ENCODE data around the gene WNT11. TPM values are rescaled to one million over a fixed set of nuclear protein-coding genes. Genes with fewer than 3 reads are reported as not detected.
A peak's percentile ranks its signal among the peaks of the same experiment; 100 is the strongest.

WNT11 gene
- total RNA-seq, 5 donors from 2014 or later (not counting 1 experiment from before 2014, with no cell fraction given), result 0.47 to 1.3 (median 0.89) TPM; not detected in 1

- Mint-ChIP-seq H3K4me3 (no peak overlapping the region), H3K9me3 (no peaks in the 10 kb centered on the region), H3K4me1 (no peaks in the 10 kb centered on the region), H3K36me3 (no peaks in the 10 kb centered on the region), H3K27me3 (no peaks in the 10 kb centered on the region), H3K27ac (no peak overlapping the region)
- Histone ChIP-seq H3K4me1 (ENCODE audit: control insufficient read depth in 1 of 2, extremely low read depth in 1 of 2, insufficient read depth in 2 of 2, low read length in 2 of 2) (no peaks in the 10 kb centered on the region), H3K4me3 (ENCODE audit: control insufficient read depth in 1 of 2, extremely low read depth in 1 of 2, low read length in 1 of 2) (no peak overlapping the region), H3K27me3 (replicated peaks in 1 of 2; ENCODE audit: control insufficient read depth in 2 of 2, extremely low read depth in 1 of 2, insufficient read depth in 2 of 2, low read length in 1 of 2) (peaks cover 0 to 23% of the 10 kb centered on the region in 2 experiments), H3K9me3 (no peaks in the 10 kb centered on the region), H3K27ac (ENCODE audit: low read length) (no peak overlapping the region), H3K36me3 (ENCODE audit: control insufficient read depth in 2 of 2, extremely low read depth in 1 of 2, insufficient read depth in 1 of 2, low read length in 1 of 2) (no peaks in the 10 kb centered on the region)
- ChIA-PET POLR2A (no interaction called here), CTCF (no interaction called here)
- WGBS (ENCODE audit: insufficient coverage), result 85% methylated on average over 13 of the region's 13 CpGs
- DNase-seq, result no peak
- ATAC-seq (replicated peaks in 1 of 4), result no peak
Observed at GRCh38 chr11:76167590-76167989, 38.7 kb downstream of the WNT11 start.

GRCh38 chr11:76166314-76166713 is 40.0 kb downstream of the WNT11 start:
- H3K36me3 ChIP-seq (ENCODE audit: control insufficient read depth in 2 of 2, extremely low read depth in 1 of 2, insufficient read depth in 1 of 2, low read length in 1 of 2), result no peaks in the 10 kb centered on the region
- CTCF ChIA-PET, result no interaction called here
- no peak overlapping the region for H3K27ac ChIP-seq (ENCODE audit: low read length)
- H3K27me3 Mint-ChIP-seq, result no peaks in the 10 kb centered on the region
- H3K9me3 Mint-ChIP-seq, result no peaks in the 10 kb centered on the region
- DNase-seq (no peak), ATAC-seq (replicated peaks in 1 of 4) (peak in 1 of 4 experiments; percentile 29)
- H3K27ac Mint-ChIP-seq, result no peak overlapping the region
- H3K9me3 ChIP-seq, result no peaks in the 10 kb centered on the region
- POLR2A ChIA-PET, result no interaction called here
- H3K27me3 ChIP-seq (replicated peaks in 1 of 2; ENCODE audit: control insufficient read depth in 2 of 2, extremely low read depth in 1 of 2, insufficient read depth in 2 of 2, low read length in 1 of 2), result peaks cover 0 to 28% of the 10 kb centered on the region in 2 experiments
- no peak overlapping the region for H3K4me3 Mint-ChIP-seq
- peaks cover 0 to 2% of the 10 kb centered on the region in 2 experiments for H3K4me1 ChIP-seq (ENCODE audit: control insufficient read depth in 1 of 2, extremely low read depth in 1 of 2, insufficient read depth in 2 of 2, low read length in 2 of 2)
- no peak overlapping the region for H3K4me3 ChIP-seq (ENCODE audit: control insufficient read depth in 1 of 2, extremely low read depth in 1 of 2, low read length in 1 of 2)
- WGBS (ENCODE audit: insufficient coverage), result 67% methylated on average over 1 of the region's 6 CpGs
- H3K4me1 Mint-ChIP-seq, result no peaks in the 10 kb centered on the region
- no peaks in the 10 kb centered on the region for H3K36me3 Mint-ChIP-seq

GRCh38 chr11:76164861-76165751 is 41.2 kb downstream of the WNT11 start:
- CTCF ChIA-PET, result no interaction called here
- H3K27ac ChIP-seq (ENCODE audit: low read length), result no peak overlapping the region
- H3K27me3 Mint-ChIP-seq, result no peaks in the 10 kb centered on the region
- POLR2A ChIA-PET, result no interaction called here
- no peaks in the 10 kb centered on the region for H3K36me3 ChIP-seq (ENCODE audit: control insufficient read depth in 2 of 2, extremely low read depth in 1 of 2, insufficient read depth in 1 of 2, low read length in 1 of 2)
- DNase-seq, result no peak
- no peak overlapping the region for H3K4me3 Mint-ChIP-seq
- H3K4me3 ChIP-seq (ENCODE audit: control insufficient read depth in 1 of 2, extremely low read depth in 1 of 2, low read length in 1 of 2), result no peak overlapping the region
- ATAC-seq (replicated peaks in 1 of 4), result no peak
- WGBS (ENCODE audit: insufficient coverage), result 89% methylated on average over 50 of the region's 50 CpGs
- H3K27ac Mint-ChIP-seq, result no peak overlapping the region
- no peaks in the 10 kb centered on the region for H3K9me3 ChIP-seq
- H3K36me3 Mint-ChIP-seq, result no peaks in the 10 kb centered on the region
- H3K4me1 ChIP-seq (ENCODE audit: control insufficient read depth in 1 of 2, extremely low read depth in 1 of 2, insufficient read depth in 2 of 2, low read length in 2 of 2), result peaks cover 0 to 2% of the 10 kb centered on the region in 2 experiments
- H3K4me1 Mint-ChIP-seq, result no peaks in the 10 kb centered on the region
- no peaks in the 10 kb centered on the region for H3K9me3 Mint-ChIP-seq
- H3K27me3 ChIP-seq (replicated peaks in 1 of 2; ENCODE audit: control insufficient read depth in 2 of 2, extremely low read depth in 1 of 2, insufficient read depth in 2 of 2, low read length in 1 of 2), result peaks cover 0 to 31% of the 10 kb centered on the region in 2 experiments

GRCh38 chr11:76164081-76164480 is 42.2 kb downstream of the WNT11 start:
- Histone ChIP-seq H3K27me3 (replicated peaks in 1 of 2; ENCODE audit: control insufficient read depth in 2 of 2, extremely low read depth in 1 of 2, insufficient read depth in 2 of 2, low read length in 1 of 2) (peaks cover 0 to 28% of the 10 kb centered on the region in 2 experiments), H3K4me1 (ENCODE audit: control insufficient read depth in 1 of 2, extremely low read depth in 1 of 2, insufficient read depth in 2 of 2, low read length in 2 of 2) (peaks cover 0 to 2% of the 10 kb centered on the region in 2 experiments), H3K27ac (ENCODE audit: low read length) (no peak overlapping the region), H3K4me3 (ENCODE audit: control insufficient read depth in 1 of 2, extremely low read depth in 1 of 2, low read length in 1 of 2) (no peak overlapping the region), H3K9me3 (no peaks in the 10 kb centered on the region), H3K36me3 (ENCODE audit: control insufficient read depth in 2 of 2, extremely low read depth in 1 of 2, insufficient read depth in 1 of 2, low read length in 1 of 2) (no peaks in the 10 kb centered on the region)
- Mint-ChIP-seq H3K27me3 (no peaks in the 10 kb centered on the region), H3K27ac (no peak overlapping the region), H3K9me3 (no peaks in the 10 kb centered on the region), H3K36me3 (no peaks in the 10 kb centered on the region), H3K4me3 (no peak overlapping the region), H3K4me1 (no peaks in the 10 kb centered on the region)
- CTCF ChIA-PET, result no interaction called here
- ATAC-seq (replicated peaks in 1 of 4) (no peak), DNase-seq (no peak)
- POLR2A ChIA-PET, result no interaction called here
- WGBS (ENCODE audit: insufficient coverage), result 92% methylated on average over 9 of the region's 13 CpGs

GRCh38 chr11:76163289-76163880 is 42.9 kb downstream of the WNT11 start:
- ChIA-PET CTCF (no interaction called here), POLR2A (no interaction called here)
- Histone ChIP-seq H3K27ac (ENCODE audit: low read length) (no peak overlapping the region), H3K27me3 (replicated peaks in 1 of 2; ENCODE audit: control insufficient read depth in 2 of 2, extremely low read depth in 1 of 2, insufficient read depth in 2 of 2, low read length in 1 of 2) (peaks cover 0 to 28% of the 10 kb centered on the region in 2 experiments), H3K4me1 (ENCODE audit: control insufficient read depth in 1 of 2, extremely low read depth in 1 of 2, insufficient read depth in 2 of 2, low read length in 2 of 2) (peaks cover 0 to 2% of the 10 kb centered on the region in 2 experiments), H3K9me3 (no peaks in the 10 kb centered on the region), H3K4me3 (ENCODE audit: control insufficient read depth in 1 of 2, extremely low read depth in 1 of 2, low read length in 1 of 2) (no peak overlapping the region), H3K36me3 (ENCODE audit: control insufficient read depth in 2 of 2, extremely low read depth in 1 of 2, insufficient read depth in 1 of 2, low read length in 1 of 2) (no peaks in the 10 kb centered on the region)
- H3K36me3 Mint-ChIP-seq, result no peaks in the 10 kb centered on the region
- no peak overlapping the region for H3K27ac Mint-ChIP-seq
- no peaks in the 10 kb centered on the region for H3K9me3 Mint-ChIP-seq
- DNase-seq, result no peak
- H3K4me1 Mint-ChIP-seq, result no peaks in the 10 kb centered on the region
- WGBS (ENCODE audit: insufficient coverage), result 85% methylated on average over 8 of the region's 11 CpGs
- H3K27me3 Mint-ChIP-seq, result peaks cover 0 to 1% of the 10 kb centered on the region in 2 donors
- ATAC-seq (replicated peaks in 1 of 4), result no peak
- H3K4me3 Mint-ChIP-seq, result no peak overlapping the region

- DNase-seq (no peak), ATAC-seq (replicated peaks in 1 of 4) (no peak)
- Mint-ChIP-seq H3K4me1 (no peaks in the 10 kb centered on the region), H3K9me3 (no peaks in the 10 kb centered on the region), H3K27ac (no peak overlapping the region), H3K36me3 (no peaks in the 10 kb centered on the region), H3K4me3 (no peak overlapping the region), H3K27me3 (peaks cover 0 to 1% of the 10 kb centered on the region in 2 donors)
- Histone ChIP-seq H3K27me3 (replicated peaks in 1 of 2; ENCODE audit: control insufficient read depth in 2 of 2, extremely low read depth in 1 of 2, insufficient read depth in 2 of 2, low read length in 1 of 2) (peaks cover 0 to 28% of the 10 kb centered on the region in 2 experiments), H3K27ac (ENCODE audit: low read length) (no peak overlapping the region), H3K4me1 (ENCODE audit: control insufficient read depth in 1 of 2, extremely low read depth in 1 of 2, insufficient read depth in 2 of 2, low read length in 2 of 2) (peaks cover 0 to 2% of the 10 kb centered on the region in 2 experiments), H3K36me3 (ENCODE audit: control insufficient read depth in 2 of 2, extremely low read depth in 1 of 2, insufficient read depth in 1 of 2, low read length in 1 of 2) (no peaks in the 10 kb centered on the region), H3K9me3 (no peaks in the 10 kb centered on the region), H3K4me3 (ENCODE audit: control insufficient read depth in 1 of 2, extremely low read depth in 1 of 2, low read length in 1 of 2) (no peak overlapping the region)
- 96% methylated on average over 8 of the region's 15 CpGs for WGBS (ENCODE audit: insufficient coverage)
- POLR2A ChIA-PET, result no interaction called here
- CTCF ChIA-PET, result interaction anchor here in 1 of 2 donors (0.6 kb wide), 1 partner anchor 10 kb away, joined by 5 read pairs; no protein-coding TSS in a partner anchor
Observed at GRCh38 chr11:76162336-76163288, 43.7 kb downstream of the WNT11 start.

All from T-cell (primary cell).